ENCODE results near the gene ABCC2.

ABCC2 gene

DNA sequence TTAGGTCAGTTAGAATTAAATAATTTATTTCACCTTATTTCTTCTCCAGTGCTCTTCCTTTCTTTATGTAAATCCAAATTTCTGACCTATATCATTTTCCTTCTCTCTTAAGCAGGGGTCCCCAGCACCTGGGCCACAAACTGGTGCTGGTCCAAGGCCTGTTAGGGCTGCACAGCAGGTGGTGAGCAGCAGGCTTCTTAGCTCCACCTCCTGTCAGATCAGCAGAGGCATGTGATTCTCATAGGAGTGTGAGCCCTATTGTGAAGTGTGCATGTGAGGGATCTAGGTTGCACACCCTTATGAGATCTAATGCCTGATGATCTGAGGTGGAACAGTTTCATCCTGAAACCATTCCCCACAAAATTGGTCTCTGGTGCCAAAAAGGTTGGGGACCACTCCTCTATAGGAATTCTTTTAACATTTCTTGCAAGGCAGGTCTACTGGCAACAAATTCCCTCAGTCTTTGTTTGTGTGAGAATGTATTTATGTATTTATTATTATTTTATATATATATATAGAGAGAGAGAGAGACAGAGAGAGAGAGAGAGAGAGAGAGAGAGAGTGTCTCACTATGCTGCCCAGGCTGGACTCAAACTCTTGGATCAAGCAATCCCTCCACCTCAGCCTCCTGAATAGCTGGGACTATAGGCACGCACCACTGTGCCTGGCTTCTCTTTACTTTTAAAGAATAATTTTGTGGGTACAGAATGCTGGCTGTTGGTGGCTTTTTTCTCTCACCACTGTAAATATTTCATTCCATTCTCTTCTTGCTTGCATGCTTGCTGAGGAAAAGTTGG lies 4.3 kb upstream of the ABCC2 start:
- no peak for DNase-seq

GRCh38 chr10:99779335-99779734 lies 3.1 kb upstream of the ABCC2 start:
- no peak for DNase-seq

- no peak for DNase-seq
Measured at GRCh38 chr10:99781734-99782429, 558 bp upstream of the ABCC2 start.

DNA sequence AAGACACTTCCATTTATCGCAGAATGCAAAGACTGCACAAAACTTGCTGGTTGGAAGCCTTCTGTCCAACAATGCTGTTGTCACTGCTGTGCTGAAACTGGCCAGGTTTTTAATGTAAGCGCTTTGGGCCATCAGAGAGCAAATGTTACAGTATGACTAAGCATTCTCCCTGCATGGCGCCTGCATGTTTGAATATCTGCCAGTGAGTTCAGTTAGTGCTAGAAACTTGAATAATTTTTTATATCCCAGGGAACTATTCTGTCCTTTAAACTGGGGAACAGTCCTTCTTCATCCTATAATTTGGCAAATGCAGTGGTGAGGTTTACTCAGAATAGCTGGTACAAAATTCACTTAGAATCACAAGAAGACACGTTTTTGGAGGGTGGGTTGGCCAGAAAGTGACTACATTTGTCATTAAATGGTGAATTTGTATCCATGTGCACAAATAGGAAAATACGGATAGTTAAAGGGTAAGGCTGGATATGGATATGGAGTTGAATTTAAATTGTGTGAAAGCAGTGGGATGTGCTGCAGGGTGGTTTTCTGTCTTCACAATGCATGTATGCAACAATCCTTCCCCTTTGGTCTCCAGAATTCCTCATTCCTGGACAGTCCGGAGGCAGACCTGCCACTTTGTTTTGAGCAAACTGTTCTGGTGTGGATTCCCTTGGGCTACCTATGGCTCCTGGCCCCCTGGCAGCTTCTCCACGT lies 1.7 kb downstream of the ABCC2 start:
- DNase-seq: no peak

DNA sequence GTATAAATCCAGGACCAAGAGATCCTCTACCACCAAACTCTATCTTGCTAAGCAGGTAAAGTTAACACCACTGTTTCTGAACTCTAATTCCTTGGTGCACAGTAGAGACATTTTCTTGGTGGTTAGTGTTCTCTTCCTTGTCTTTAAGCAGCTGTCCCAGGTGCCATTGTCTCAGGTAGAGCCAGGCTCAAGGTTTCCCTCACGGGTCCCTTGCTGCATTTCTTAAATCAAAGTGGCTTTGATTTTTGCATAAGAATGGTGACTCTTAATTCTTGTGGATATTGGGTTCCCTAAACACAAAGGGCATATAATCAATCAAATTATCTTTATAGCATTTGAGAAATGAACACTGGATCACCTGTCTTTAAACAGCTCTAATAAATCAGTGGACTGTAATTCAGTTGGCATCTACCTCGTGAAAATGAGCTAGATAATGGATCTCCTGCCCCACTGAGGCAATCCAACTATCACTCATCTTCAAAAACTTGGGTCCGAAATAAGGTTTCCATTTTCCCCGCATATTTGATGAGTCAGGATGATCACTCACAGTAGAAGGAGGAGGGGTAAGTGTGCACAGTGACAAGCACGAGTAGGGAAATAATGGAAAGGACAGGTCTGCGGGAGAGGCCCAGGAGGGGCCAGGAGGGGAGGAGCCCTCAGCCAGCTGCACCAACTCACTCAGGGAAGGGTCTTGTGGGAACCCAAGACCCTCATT lies 2.4 kb downstream of the ABCC2 start:
- no peak for DNase-seq

DNA sequence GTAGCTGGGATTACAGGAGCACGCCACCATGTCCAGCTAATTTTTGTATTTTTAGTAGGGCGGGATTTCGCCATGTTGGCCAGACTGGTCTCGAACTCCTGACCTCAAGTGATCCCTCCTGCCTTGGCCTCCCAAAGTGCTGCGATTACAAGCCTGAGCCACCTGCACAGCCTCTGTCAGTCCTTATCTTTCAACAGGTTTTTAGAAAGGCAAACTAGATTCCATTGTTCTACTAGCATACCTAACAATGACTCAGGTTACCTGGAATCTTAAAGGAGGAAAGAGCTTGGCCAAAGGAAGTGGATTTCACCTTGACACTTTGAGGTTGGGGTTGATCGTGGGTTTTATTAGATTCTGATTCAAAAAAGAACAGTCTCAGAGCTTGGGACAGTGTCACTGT lies 3.2 kb downstream of the ABCC2 start:
- no peak for DNase-seq

DNA sequence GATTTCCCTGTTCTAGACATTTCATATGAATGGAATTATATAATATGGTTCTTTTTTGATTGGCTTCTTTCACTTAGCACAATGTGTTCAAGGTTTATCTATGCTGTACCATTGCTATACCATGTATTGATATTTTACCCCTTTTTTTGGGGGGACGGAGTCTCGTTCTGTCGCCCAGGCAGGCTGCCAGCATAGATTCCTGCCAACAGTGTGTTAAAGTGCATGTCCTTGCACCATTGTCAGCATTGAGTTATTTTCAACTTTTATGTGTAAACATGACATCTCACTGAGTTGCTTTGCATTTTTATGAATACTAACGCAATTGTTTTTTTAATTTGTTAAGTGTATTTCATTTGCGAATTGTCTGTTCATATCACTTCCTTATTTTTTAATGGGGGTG lies 4.9 kb downstream of the ABCC2 start:
- DNase-seq: no peak

DNA sequence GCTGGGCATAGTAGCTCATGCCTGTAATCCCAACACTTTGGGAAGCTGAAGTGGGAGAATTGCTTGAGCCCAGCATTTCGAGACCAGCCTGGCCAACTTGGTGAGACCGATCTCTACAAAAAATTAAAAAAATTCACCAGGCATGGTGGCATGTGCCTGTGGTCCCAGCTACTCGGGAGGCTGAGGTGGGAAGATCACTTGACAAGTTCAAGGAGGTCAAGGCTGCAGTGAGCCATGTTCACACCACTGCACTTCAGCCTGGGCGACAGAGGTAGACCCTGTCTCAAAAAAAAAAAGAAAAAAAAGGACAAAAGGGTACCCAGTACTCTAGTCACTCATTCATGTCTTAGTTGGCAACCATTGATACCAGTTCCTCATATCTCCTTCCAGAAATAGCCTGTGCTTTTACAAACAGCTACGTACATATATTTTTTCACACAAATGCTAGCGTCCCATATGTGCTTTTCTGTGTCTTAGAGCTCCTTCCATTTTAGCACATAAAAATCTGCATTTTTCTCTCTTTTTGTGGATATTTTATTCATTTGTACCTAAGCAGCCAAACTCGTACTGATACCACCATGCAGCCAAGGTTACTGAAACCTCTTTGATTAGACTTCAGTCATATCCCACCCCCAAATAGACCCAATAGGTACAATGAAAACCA lies 5.5 kb downstream of the ABCC2 start:
- DNase-seq: no peak

- no peak for DNase-seq
Measured at GRCh38 chr10:99788598-99789256, 6.3 kb downstream of the ABCC2 start.

DNA sequence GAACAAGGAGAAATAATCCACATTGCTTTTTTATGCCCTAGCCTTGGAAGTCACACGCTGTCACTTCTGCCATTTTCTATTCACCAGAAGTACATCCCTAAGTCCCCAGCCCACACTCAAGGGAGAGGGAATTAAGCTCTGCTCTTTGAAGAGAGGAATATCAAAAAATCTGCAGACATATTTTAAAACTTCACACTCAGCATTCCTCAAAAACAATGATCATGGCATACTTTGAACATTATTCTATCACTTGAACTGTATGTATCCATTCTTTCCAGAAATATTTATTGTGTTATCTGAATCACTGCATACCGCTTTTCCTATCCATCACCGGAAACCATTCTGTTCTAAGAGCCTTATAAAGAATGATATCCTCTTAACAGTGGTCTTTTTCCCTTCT lies 9.4 kb downstream of the ABCC2 start:
- DNase-seq: no peak

DNA sequence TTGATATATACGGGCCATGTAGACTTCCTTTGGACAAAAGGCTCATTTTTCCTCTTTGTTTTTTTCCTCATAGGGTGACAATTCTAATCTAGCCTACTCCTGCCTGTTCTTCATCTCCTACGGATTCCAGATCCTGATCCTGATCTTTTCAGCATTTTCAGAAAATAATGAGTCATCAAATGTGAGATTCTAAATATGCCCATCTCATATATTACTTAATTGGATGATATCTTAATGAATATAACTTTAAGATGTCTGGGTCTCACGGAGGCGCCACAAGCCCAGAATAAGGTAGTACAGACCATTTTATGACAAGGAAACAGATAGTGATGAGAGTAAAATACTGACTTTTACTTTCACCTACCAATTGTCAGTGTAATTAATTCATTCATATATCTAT lies 11.4 kb downstream of the ABCC2 start:
- no peak for DNase-seq

GRCh38 chr10:99796928-99797327 lies 14.5 kb downstream of the ABCC2 start:
- no peak for DNase-seq

DNA sequence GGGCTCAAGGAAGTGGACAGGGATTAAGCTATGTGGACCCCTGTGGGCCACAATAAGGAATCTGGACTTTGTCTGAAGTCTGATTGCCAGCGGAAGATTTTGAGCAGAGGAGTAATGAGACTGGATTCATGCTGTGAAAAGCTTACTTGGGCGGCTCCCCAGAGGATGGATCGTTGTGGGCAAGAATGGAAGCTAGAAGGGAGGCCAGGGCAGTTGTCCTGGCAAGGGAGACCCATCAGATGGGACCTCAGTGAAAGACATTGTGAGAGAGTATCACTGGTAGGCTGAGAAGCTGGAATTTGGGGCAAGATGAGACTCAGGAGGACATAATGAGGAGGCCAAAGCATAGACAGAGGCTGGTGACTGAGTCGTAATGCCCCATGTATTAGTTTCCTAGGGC lies 15.6 kb downstream of the ABCC2 start:
- DNase-seq: no peak

- no peak for DNase-seq
Measured at GRCh38 chr10:99798920-99799319, 16.5 kb downstream of the ABCC2 start.

- DNase-seq: no peak
Measured at GRCh38 chr10:99799613-99800012, 17.2 kb downstream of the ABCC2 start.

- DNase-seq: no peak
Measured at GRCh38 chr10:99804471-99804870, 22.0 kb downstream of the ABCC2 start.

DNA sequence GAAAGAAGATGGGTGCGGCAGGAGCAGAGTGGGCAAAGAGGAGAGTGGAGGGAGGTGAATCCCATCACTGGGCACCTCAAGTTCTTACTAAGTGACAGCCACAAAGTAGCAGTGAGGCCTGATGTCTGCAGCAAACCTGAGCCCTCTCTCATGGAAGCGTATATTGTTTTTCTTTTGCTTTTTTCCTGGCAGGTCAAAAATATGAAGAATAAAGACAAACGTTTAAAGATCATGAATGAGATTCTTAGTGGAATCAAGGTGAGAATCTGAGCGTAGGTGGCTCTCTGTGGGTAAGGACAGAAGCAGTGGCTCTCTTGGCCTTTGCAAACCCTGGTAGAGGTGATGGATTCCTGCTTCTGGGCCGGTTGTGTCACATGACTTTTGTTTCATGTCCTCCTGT lies 22.8 kb downstream of the ABCC2 start:
- no peak for DNase-seq

DNA sequence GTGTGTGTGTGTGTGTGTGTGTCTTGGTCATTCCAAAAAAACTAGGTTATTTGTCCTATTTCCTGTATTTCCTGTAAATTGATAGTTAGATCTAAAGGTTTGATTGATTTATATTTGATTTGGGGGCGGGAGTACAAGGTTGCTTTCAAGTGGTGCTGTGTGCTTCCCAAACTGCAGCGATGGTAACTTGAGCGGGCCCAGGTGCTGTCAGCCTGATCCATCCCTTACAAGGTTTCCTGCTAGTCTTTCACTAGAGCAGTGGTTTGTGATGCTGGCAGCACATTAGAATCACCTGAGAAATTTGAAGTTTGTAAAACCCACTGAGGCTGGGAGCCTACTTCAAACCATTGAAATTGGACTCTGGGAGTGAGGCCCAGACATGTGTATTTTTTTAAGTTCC lies 23.7 kb downstream of the ABCC2 start:
- DNase-seq: no peak

- no peak for DNase-seq
Measured at GRCh38 chr10:99807786-99808185, 25.3 kb downstream of the ABCC2 start.

DNA sequence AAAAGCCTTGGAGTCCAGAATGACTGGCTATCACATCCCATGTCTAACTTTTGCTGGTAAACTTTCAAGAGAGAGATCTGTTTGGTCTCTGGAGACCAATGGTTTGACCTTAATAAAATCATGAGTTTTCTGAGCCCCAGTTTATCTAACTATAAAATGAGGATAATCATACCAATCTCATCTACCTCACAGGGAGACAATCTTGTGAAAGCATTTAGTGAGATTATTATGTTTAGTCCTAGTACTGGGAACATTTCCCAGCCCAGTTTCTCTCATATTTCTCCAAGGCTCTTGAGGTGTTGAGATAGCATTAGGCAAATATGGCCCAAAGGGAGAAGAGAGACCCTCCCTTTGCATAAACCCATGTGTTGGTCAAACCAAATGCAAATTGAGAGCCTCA lies 25.8 kb downstream of the ABCC2 start:
- DNase-seq: no peak

DNA sequence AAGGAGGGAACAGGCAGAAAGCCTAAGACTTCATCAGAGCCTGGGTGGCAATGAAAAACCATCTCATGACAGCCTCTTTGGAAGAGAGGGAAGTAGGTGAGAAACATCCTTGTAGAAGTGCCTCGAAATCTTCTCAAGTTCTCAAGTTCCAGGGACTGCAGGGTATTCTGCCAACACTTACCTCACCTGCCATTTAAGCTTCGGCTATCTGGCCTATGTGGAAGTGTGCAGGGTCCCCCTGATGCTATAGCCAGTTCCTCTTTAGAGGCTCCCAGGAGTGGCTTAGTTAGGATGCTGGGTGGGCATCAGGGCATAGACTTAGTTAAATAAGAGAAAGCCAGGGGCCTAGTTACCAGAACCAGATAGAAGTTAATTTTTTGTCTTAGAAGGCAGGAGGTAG lies 27.0 kb downstream of the ABCC2 start:
- no peak for DNase-seq

- no peak for DNase-seq
Measured at GRCh38 chr10:99809931-99810615, 27.6 kb downstream of the ABCC2 start.
